ENCODE measurements around the gene CCDC61.

The CCDC61 gene

GRCh38 chr19:45994998-45995714 is at the start of gene CCDC61:
TSS of gene CCDC61 (plus strand) at chr19:45995467. CDS start at chr19:46003019, 7,552 bp downstream.
- peak; percentile 100 for DNase-seq (ENCODE audit: low spot score)

DNA sequence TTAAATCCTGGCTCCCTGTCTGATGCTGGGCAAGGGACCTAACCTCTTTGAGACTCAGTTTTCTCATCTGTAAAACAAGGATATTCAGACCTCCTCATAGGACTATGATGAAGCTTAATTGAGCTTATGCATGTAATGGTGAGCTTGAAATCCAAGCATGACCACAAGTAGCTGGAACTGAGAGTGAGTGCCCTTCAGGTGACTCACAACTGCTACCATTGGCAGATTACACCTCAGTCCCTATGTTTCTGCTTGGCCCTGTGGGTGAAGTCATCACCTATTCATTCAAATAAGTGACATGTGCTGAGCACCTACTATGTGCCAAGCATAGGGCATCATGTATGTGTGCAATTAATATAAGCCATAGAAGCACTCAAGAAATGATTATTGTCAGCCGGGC is 47.3 kb upstream of the CCDC61 start:
- no peak for DNase-seq (ENCODE audit: low spot score)

GRCh38 chr19:45952341-45952685 is 43.0 kb upstream of the CCDC61 start:
- DNase-seq (ENCODE audit: low spot score), result no peak

GRCh38 chr19:45952686-45953505 is 42.4 kb upstream of the CCDC61 start:
- DNase-seq (ENCODE audit: low spot score), result no peak

DNA sequence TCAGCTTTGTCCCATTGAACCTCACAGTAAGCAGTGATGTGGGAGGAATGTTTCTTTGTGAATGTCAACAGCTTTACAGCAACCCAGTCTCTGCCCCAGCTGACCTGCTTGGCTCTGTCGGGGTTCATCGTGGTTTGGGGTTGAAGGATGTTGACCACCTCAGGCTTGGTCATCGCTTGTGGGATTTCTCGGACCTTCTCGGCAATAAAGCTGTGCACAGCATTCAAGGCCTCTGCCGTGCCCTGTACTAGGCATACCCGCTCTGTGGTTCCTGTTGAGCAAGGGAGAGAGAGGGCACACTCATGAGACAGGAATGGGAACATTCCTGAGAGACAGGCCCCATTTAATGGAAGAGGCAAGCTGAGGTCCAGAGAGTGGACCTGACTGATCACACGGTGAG is 41.6 kb upstream of the CCDC61 start:
- DNase-seq (ENCODE audit: low spot score), result no peak

- no peak for DNase-seq (ENCODE audit: low spot score)
Observed at GRCh38 chr19:45954156-45954555, 41.1 kb upstream of the CCDC61 start.

DNA sequence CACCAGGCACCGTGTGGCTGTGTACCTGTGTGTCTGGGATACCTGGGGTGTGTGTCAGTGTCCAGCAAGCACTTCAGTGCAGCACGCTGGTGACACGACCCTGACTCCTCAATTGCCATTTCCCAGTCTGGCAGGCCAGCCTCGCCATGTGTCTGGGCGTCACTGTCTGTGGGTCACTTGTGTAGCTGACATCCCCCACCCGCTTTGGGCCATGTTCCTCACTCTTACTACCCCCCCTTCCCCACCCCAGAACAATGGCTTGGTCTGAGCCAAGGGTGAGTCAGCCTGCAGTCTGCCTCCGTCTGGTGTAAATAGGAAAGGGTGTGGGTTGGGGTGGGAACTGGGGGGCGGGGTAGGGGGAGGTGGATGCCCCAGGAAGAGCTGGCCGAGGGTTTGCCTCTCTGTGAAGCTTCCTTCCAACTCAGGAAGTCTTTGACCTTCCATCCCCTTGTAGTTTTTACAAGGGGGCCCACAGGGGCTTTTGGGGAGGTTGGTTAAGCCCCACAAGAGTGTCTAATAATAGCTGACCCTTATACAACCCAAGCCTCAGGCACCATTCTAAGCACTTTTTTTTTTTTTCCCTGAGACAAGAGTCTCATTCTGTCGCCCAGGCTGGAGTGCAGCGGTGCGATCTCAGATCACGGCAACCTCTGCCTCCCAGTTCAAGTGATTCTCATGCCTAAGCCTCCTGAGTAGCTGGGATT is 39.2 kb upstream of the CCDC61 start:
- DNase-seq (ENCODE audit: low spot score), result peak; percentile 92

GRCh38 chr19:45958320-45958719 is 36.9 kb upstream of the CCDC61 start:
- DNase-seq (ENCODE audit: low spot score), result no peak

DNA sequence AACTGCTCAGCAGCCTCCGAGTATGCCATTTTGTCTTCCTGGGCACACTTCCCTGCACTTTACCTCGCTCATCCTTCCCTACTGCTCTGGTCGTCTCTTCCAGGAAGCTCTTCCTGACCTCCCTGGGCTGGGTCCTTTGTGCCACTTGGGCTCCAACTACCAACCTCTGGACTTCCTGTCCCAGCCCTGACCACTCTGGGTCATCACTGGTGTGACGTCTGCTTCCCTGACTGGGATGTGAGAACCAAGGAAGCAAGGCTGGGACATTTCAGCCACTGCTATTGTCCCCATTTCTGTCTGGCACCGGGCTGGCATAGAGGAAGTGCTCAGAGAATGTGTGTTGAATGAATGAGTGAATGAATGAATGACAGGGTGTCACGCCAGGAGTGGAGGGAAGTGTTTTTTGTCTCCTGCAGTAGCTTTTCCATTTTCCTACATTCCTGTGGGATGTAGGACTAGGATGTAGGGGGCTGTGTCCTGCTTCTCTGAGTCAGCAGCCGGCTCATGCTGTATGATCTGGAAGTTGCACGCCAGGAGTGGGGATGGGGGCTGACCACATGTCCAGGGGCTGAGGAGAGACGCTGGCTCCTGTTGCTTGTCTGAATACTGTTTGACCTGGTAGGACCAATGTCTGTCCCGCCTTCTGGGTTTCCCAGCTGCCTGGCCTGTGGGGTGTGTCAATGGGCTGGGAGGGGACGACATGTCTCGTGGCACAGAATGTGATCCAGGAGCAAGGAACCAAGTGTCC is 36.3 kb upstream of the CCDC61 start:
- DNase-seq (ENCODE audit: low spot score), result no peak

GRCh38 chr19:45959517-45960025 is 35.7 kb upstream of the CCDC61 start:
- no peak for DNase-seq (ENCODE audit: low spot score)

DNA sequence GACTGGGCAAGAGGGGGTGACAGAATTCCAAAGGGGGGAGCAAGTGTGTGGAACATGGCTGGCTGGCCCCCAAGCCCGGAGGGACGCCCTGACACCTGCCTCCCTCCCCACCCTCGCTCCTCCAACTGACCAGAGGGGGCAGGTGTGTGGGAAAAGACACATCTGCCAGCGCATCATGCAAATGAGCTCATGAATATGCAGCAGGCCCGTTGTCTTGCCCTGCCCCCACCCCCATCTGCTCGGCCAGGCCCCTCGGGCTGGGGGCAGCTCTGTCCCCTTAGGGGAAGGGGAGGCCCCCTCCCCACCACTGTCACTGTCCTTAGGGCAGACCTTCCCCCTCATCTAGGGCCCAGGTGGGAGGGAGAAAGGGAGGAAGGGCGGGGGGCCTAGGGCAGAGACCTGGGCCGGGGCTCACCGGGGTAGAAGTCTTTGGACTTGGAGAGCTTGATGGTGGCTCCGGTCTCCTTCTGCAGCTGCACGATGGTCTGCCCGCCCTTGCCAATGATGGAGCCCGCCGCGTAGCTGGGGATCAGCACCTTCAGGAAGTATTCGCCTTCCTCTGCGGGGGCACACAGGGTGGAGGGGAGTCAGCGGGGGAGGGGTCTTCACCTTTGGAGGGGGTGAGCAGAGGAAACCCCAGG is 34.6 kb upstream of the CCDC61 start:
- no peak for DNase-seq (ENCODE audit: low spot score)

GRCh38 chr19:45962021-45962420 is 33.2 kb upstream of the CCDC61 start:
- no peak for DNase-seq (ENCODE audit: low spot score)

- no peak for DNase-seq (ENCODE audit: low spot score)
Observed at GRCh38 chr19:45967246-45967645, 28.0 kb upstream of the CCDC61 start.

GRCh38 chr19:45968626-45969025 is 26.6 kb upstream of the CCDC61 start:
- no peak for DNase-seq (ENCODE audit: low spot score)

DNA sequence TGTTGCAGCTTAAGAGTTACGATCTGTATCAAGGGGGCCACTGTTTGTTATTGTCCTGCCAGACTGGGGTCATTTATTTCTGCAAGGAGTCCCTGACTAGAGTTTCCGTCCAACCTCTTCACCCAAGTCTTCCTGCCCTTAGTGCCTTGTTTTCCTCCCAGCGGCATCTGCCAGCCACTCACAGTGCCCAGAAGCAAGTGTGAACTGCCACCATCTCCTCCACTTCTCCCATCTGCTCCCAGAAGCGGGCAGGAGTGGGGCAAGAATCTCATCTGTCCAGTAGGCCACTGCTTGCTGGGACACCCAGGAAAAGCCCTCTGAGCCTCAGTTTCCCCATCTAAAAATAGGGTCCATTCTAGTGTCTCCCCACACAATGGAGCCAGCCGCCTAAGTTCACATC is 25.6 kb upstream of the CCDC61 start:
- no peak for DNase-seq (ENCODE audit: low spot score)

- DNase-seq (ENCODE audit: low spot score), result no peak
Observed at GRCh38 chr19:45971260-45971902, 23.9 kb upstream of the CCDC61 start.

DNA sequence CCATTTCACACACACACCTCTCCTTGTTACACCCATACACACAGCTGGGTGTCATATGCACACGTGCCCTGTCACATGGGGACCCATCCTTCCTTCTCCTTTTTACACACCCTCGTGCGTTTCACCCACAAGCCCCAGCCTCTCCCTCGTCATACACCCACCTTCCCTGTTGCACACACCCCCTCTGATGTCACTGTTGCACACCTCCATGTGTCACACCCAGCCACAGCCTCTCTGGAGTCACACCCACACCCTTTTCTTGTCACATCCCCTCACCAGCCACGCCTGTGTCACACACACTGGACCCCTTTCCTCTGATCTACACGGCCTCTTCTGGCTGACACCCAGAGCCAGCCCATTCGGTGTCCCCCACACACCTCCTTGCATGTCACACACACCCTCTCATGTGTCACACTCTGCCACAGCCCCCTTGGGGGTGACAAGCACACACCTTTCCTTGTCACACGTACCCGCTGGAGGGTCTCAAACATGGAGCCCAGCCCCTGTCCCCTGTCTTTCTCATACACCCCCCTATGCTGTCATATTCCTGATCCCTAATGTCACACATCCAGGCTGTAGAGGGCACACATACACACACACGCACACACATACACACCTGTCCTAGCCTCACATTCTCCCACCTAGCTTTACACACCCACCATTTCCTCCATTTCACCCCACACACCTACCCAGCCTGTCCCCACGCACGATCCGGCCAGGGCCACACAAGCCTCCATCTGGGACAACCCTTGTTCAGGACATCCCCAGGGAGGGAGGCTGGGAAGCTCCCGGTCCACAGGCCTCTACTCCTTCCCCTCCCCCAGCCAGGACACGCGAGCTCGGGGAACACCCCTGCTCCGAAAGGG is 23.0 kb upstream of the CCDC61 start:
- peak; percentile 73 for DNase-seq (ENCODE audit: low spot score)

- no peak for DNase-seq (ENCODE audit: low spot score)
Observed at GRCh38 chr19:45972947-45973540, 22.2 kb upstream of the CCDC61 start.

DNA sequence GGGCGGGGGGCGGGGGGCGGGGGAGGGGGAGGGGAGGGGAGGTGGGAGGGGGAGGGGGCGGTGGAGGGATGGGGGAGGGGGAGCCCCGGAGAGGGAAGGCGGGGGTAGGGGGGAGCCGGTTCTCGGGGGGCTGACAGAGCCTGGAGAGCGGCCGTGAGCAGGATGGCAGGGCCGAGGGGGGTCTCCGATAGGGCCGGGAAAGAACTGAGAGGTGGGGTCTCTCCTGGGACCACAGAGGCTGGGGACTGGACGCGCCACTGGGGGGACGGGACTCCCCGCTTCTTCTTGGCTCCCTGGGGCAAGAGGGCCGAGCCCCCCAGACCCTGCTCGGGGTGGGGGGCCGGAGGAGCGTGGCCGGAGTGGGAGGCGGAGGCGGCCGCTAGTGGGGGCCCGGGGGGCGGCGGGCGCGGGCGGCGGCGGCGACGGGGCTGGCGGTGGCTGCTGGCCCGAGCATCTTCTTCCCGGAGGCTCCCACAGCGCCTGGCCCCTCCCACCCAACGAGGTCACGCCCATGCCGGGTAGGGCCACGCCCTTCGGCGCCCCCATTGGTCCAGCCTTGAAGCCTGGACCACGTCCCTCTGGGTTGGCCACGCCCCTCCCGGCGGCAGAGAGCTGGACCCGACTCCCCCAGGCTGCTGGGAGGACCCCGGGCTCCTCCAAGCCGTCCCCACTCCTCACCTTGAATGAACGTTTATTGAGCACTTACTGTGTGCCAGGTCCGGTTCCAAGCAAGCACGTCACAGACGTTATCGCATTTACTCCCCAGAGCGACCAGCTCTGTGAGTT is 21.5 kb upstream of the CCDC61 start, which contains the start of gene NOVA2:
Gene NOVA2, minus strand, starts transcription at position 313 of the 786 bp plus-strand sequence. CDS start 514 bp downstream, outside the sequence.
- DNase-seq (ENCODE audit: low spot score), result peak; percentile 90

Measured in putamen (tissue), 1 donor.